OCI-LY7 (cell line): ENCODE measurements around the gene TPK1.

Experiments
- CTCF ChIP-seq: fragments of 200-600 bp; sonication (generic); conservative IDR thresholded peaks from 2 replicates; pipeline ENCODE4 v1.5.1; 2014; ENCODE audit warnings: mild to moderate bottlenecking, antibody characterized with exemption, low read length, moderate library complexity, mixed read lengths
- EZH2phosphoT487 ChIP-seq: fragments of 200-600 bp; sonication (generic); IDR thresholded peaks from 2 replicates; pipeline ENCODE4 v1.6.1; 2018; ENCODE audit warnings: low read depth, borderline replicate concordance, mild to moderate bottlenecking, mixed run types, antibody characterized with exemption, low read length, moderate library complexity, mixed read lengths

GRCh38 chr7:144763291-144763690 is 72.6 kb downstream of the TPK1 start:
- TF ChIP-seq CTCF (no peak), EZH2phosphoT487 (no peak)
